GM18519 (cell line): Measurements from ENCODE around the gene POTEM.
"Not testable (repeated sequence)": the region's sequence is repeated elsewhere in the genome, so short reads cannot be mapped to it uniquely, and the experiment has no call there.

ENCODE experiments used
- ATAC-seq: cut with Tn5 transposase; IDR thresholded peaks from one replicate; pipeline ENCODE4 v1.9.1; 2021; ENCODE audit warnings: mild to moderate bottlenecking, moderate library complexity; ENCODE audit not compliant: unreplicated experiment, low FRiP score

Gene POTEM

GRCh38 chr14:19036811-19037382, 69.7 kb downstream of the POTEM start:
- ATAC-seq = not testable (repeated sequence)

GRCh38 chr14:19038060-19038664, 70.9 kb downstream of the POTEM start:
- not testable (repeated sequence) for ATAC-seq

DNA sequence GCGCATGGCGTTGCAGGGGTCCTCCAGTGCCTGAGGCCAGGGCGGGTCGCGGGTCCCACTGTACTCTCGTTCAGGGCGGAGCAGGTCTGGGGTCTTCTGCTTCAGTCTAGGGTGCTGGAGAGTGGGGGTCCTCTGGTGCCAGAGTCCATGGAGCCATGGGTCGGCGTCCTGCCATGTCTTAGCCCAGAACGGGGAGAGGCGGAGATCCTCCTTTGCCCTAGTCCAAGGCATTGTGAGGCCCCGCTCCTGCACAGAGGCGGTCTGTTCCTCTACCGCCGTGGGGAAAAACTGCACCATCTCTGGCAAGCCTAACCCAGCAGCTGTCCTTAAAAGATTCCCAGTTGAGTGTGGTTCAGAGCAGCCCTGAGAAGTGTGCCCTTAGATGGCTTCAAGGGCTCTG, 71.6 kb downstream of the POTEM start:
- not testable (repeated sequence) for ATAC-seq

DNA sequence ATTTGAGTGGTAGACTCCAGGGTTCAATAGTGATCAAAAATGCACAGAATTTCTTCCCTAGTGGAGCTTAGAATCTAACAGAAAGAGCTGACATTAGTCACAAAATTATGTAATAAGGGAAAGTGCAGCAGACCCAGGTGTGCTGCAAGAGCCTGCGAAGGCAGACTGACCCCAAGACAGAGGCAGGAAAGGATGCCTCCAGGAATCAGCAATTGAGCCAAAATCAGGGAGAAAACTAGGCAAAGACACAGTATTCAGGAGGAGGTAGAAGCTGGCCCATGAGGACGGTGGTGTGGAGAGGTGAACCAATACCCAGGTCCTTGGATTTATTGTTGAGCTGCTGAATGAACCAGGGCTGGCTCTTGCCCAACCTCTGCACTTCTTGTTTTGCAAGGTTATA, 76.2 kb downstream of the POTEM start:
- ATAC-seq = not testable (repeated sequence)
